HG02763 (cell line): Measurements from ENCODE around the gene CLEC2L.
"Not testable (repeated sequence)": the region's sequence is repeated elsewhere in the genome, so short reads cannot be mapped to it uniquely, and the experiment has no call there.

Experiments
- ATAC-seq: cut with Tn5 transposase; IDR thresholded peaks from one replicate; pipeline ENCODE4 v1.9.1; 2021; ENCODE audit warnings: mild to moderate bottlenecking, moderate library complexity; ENCODE audit not compliant: unreplicated experiment

The CLEC2L gene

GRCh38 chr7:139553991-139554700 is 30.7 kb downstream of the CLEC2L start:
- not testable (repeated sequence) for ATAC-seq

GRCh38 chr7:139557857-139558581 is 34.5 kb downstream of the CLEC2L start:
- ATAC-seq = no peak

DNA sequence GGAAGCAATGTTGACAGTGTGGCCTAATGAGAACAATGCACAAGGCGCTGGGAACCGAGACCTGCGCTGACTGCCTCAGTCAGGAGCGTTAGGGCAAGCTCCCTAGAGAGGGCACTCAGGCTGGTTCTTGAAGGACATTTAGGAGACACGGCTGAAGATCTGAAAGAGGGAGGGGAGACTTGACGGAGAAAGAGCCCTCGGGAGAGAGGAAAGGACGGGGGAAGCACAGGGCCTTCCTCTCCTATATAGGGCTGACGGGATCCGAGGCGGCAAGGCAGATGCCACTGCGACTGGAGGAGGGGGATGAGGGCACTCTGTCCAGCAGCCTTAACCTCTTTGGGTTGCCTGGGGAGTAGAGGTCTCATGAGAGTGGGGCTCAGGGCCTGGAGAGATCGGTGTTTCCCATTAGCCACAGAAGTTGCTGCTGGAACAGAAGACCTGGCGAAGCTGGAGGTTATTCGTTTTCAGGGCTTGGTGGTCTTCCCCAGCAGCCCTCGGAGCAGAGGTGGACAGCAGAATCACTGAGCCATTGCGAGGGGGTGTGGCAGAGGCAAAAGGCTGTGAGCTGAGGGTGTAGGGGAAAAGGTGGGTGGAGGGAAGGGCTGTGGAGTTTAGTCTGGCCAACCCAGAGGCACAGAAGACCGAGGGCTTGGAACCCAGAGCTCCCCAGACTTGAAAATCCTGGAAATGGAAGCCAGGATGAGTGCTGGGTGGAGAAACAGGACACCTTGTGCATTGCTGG is 36.0 kb downstream of the CLEC2L start:
- ATAC-seq = no peak

DNA sequence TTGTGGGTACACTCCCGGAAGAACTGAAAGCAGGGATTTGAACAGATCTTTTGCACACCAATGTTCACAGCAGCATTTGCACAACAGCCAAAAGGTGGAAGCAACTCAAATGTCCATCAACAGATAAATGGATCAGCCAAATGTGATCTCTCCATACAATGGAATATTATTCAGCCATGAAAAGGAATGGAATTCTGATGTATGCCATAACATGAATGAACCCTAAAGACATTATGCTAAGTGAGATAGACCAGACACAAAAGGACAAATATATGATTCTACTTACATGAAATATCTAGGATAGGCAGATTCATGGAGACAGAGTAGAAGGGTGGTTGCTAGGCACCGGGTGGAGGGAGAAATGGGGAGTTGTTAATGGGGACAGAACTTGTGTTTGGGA is 36.7 kb downstream of the CLEC2L start:
- no peak for ATAC-seq

DNA sequence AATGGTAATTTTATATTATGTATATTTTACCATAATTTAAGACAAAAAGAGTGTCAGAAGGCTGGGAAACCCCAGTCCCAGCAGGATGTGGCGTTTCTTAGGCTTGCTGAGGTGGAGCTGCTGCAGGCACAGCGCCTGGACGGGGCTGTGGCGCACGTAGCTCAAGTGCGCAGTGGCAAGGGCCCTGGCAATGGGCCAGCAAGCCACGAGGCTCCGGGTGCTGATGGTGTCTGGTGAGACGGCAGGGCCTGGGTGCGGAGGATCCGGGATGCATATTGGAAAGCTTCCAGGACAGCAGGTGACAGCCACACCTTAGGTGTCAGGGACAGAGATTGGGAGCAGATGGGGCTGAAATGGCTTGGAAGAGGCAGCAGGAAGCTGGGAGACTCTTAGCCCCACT is 37.2 kb downstream of the CLEC2L start:
- no peak for ATAC-seq

DNA sequence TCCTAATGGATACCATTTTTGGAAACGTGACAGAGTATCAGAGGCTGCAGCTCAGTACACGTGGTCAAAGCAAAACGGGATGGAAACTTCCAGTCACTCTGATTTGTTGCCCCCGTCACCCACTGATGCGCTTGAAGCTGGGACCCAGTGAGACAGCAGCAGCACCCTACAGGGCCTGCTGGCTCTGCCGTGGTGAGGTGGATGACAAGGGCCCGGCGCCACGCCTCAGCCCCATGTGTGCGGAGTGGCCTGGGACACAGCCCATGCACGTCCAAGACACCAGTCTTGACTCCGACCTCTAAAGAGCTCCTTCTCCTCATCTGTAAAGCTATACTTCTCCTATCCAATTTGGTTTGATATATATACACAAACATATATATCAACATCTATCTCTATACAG is 39.0 kb downstream of the CLEC2L start:
- no peak for ATAC-seq

- no peak for ATAC-seq
These were observed 39.6 kb downstream of the CLEC2L start for GRCh38 chr7:139562961-139563565.

DNA sequence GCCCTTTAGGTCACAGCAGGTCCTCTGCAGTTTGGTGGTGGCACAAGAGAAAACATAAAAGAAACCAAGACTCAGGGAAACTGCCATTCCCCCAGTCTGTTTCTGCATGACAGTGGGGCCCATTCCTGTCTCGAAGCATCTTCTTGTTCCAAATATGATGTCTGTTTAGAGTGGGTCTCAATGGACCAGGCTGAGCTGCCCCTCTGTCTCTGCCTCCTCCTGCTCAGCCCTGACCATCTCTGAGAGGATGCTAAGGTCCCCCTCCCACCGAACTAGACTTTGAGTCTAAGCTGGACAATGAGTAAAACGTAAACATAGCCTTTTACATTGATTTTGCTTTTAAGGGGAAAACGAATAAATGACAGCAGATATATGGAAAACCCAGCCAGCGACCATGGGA is 40.4 kb downstream of the CLEC2L start:
- ATAC-seq = no peak

- no peak for ATAC-seq
These were observed 42.6 kb downstream of the CLEC2L start for GRCh38 chr7:139566075-139566474.

- ATAC-seq = no peak
These were observed 43.5 kb downstream of the CLEC2L start for GRCh38 chr7:139566736-139567646.

- ATAC-seq = no peak
These were observed 44.3 kb downstream of the CLEC2L start for GRCh38 chr7:139567647-139568345.

- ATAC-seq = no peak
These were observed 44.8 kb downstream of the CLEC2L start for GRCh38 chr7:139568346-139568675.

DNA sequence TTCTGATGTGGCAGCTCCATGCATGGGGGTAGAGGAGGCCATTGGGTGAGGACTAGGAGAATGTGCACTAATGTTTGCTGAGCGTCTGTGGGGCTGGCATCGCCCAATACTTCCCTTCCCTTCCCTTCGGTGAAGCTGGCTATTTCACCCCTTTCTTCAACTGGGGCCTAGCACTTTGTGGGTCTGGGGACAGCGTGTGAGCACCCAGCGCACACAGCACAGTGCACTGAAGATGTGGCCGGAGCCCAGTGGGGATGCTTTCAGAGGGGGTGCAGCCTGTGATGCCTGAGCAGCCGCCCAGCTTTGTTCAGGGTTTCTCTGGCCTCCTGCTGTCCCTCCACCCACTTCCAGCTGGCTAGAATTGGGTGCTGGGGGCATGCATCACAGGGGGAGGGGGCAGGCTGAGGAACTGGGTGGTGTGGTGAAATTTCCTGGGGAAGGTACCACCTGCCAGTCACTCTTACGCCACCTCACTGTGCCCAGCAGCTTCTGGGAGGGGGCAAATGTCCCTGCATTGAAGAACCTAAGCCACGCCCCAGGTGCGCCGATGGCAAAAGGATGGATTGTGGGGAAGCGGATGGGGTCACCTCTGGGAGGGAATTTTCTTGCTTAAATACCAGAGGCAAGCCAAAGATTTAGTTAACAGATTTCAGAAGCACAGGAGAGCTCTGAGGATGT is 45.5 kb downstream of the CLEC2L start:
- no peak for ATAC-seq

DNA sequence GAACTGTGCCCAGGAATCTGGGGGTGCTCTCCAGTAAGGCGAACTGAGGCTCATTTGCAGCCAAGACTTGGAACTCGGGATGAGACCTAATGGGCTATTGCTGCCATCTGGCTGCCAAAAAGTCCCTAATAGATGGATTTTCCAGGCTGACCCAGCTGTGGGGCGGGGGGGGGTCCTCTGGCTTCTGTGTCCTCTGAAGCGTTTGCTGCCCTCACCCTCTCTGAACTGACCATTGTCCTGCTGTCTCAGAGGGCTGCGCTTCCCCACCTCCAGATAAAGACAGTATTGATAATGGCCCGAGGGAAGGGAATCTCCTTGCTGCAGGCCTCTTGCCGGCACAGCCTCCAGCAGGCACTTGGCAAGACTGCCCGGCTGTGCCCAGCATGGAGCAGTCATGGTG is 46.6 kb downstream of the CLEC2L start:
- no peak for ATAC-seq

GRCh38 chr7:139570626-139571025 is 47.1 kb downstream of the CLEC2L start:
- no peak for ATAC-seq

GRCh38 chr7:139571190-139571589 is 47.7 kb downstream of the CLEC2L start:
- no peak for ATAC-seq

DNA sequence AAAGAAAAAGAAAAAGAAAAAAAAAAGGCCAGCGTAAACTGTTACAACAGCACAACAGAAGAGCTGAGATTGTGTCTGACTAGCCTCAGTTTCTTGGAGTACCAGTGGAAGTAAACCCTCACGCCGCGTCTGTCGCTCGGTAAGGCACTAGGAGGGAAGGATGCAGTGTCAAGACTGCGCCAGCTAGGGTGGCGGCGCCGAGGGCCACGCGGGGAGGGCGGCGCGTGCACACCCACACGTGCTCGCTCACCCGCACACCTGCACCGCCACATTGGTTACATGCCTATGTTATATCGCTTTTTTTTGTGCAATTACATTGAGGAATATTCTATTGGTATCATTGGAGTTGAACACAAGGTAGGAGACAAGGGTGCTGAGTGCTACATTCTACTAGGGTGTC is 48.2 kb downstream of the CLEC2L start:
- no peak for ATAC-seq

DNA sequence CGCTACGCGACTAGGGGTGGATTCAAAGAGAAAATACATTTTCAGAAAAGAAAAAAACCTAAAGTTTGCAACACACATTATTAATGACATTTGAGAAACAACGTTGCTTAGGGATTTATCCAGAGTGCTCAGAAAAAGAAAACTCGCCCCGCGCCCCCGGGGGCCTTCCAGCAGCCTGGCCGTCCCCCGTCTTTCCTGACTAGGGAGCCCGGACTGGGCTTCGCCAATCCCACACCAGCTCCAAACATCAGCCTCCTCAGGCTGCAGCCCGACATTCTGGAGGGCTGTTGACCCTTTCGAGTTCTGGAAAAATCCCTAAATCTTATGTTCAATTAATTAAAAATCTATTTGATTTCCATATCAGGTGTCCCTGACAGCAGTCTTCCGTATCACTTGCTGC is 48.6 kb downstream of the CLEC2L start:
- ATAC-seq = no peak

- no peak for ATAC-seq
These were observed 49.4 kb downstream of the CLEC2L start for GRCh38 chr7:139572704-139573385.
